IPS-18c (cell line): ENCODE data around the gene GPATCH8.
"Not testable (repeated sequence)": the region's sequence is repeated elsewhere in the genome, so short reads cannot be mapped to it uniquely, and the experiment has no call there.

Source experiments
- H3K4me3 ChIP-seq: 2 replicates; pipeline ENCODE4 v1.7.0; 2013; ENCODE audit warnings: low read depth, mild to moderate bottlenecking, low read length, moderate library complexity; ENCODE audit not compliant: insufficient read depth
- H3K9me3 ChIP-seq: one replicate; pipeline ENCODE4 v1.6.1; 2013; ENCODE audit warnings: mild to moderate bottlenecking, low read length, moderate library complexity; ENCODE audit not compliant: control insufficient read depth, insufficient read depth

GPATCH8 gene

DNA sequence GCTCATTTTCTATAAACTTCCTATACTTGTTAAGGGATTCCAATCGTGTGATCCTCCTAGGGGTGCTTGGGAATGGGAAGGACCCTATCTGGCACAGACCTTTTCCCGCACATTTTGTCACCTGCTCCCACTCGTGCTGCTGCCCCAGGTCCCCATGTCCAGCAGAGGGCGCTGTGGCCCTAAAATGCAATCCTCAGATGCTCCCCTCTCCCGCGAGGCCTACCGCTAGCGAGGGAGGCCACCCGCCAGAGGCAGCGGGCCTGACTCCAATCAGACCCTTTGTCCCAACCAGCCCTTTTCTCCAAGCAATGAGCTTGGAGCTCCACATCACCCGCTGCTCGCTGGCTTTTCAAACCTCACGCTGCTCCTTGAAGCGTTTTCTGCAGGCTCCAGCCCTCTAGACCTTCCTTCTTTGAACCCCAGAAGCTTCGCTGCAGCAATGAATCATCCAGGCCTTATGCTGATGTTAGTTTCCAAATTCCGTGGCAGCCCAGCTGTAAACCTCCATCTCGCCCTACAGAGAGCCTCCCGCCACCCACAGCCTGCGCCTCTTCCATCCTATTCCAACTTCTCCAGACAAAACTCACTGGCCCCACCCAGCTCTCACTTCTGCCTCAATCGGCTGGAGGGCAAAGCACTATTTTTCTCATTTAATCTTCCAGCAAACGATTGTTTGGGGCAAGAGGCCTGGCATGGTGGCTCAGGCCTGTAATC is 30.5 kb upstream of the GPATCH8 start:
- Histone ChIP-seq H3K4me3 (no peak overlapping the region), H3K9me3 (peaks cover 2% of the 10 kb centered on the region)

DNA sequence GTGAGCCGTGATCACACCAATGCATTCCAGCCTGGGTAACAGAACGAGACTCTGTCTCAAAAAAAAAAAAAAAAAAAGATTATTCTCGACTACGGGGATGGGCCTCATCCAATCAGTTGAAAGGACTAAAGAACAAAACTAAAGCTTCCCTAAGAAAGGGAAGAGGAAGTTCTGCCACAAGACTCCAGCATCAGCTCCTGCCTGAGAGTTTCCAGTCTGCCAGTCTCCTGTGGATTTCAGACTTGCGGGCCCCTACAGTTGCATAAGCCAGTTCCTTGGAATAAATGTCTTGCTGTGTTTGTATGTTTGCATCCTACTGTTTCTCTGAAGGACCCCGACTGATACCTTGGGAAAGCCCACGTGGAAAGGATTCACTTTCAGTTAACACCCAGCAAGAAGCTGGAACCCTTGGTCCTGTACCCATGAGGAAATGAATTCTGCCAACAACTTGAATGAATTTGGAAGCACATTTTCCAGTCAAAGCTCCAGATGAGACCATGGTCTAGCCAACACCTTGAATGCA is 27.8 kb upstream of the GPATCH8 start:
- peaks cover 6% of the 10 kb centered on the region for H3K9me3 ChIP-seq
- no peak overlapping the region for H3K4me3 ChIP-seq

DNA sequence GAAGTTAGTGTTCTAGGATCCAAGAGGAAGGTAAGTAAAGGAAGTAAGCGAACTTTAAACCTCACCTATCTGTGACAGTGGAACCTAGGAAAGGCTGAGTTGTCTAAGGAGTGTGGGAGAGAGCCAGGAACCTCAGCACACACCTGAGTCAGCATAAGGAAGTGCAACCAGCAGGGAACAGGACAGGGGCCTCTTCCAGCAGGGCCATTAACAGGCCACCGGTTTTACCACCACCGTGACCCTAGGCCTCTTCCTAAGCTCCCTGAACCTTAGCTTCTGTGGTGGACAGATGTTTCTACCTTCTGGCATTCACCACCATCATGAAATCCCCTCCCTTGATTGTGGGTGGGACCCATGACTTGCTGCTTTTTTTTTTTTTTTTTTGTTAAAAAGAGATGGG is 26.7 kb upstream of the GPATCH8 start:
- H3K9me3 ChIP-seq, result peaks cover 6% of the 10 kb centered on the region
- no peak overlapping the region for H3K4me3 ChIP-seq

DNA sequence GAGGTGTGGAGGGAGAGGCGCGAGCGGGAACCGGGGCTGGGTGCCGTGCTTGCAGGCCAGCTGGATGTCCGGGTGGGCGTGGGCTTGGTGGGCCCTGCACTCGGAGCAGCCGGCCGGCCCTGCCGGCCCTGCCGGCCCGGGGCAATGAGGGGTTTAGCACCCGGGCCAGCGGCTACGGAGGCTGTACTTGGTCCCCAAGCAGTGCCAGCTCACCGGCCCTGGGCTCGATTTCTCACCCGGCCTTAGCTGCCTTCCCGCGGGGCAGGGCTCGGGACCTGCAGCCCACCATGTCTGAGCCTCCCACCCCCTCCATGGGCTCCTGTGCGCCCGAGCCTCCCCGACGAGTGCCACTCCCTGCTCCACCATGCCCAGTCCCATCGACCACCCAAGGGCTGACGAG is 24.7 kb upstream of the GPATCH8 start:
- Histone ChIP-seq H3K4me3 (no peak overlapping the region), H3K9me3 (peaks cover 4% of the 10 kb centered on the region)

DNA sequence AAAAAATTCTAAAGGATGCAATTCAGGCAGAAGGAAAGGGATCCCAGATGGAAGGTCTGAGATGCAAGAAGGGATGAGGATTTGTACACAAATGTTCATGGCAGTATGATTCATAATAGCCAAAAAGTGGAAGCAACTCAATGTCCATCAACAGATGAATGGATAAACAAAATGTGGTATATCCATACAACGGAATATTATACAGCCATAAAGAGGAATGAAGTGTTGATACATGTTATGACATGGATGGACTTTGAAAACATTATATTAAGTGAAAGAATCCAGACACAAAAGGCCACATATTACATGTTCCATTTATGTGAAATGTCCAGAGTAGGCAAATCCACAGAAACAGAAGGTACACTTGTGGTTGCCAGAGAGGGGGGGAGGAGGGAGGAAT is 23.9 kb upstream of the GPATCH8 start:
- Histone ChIP-seq H3K4me3 (no peak overlapping the region), H3K9me3 (peaks cover 4% of the 10 kb centered on the region)

DNA sequence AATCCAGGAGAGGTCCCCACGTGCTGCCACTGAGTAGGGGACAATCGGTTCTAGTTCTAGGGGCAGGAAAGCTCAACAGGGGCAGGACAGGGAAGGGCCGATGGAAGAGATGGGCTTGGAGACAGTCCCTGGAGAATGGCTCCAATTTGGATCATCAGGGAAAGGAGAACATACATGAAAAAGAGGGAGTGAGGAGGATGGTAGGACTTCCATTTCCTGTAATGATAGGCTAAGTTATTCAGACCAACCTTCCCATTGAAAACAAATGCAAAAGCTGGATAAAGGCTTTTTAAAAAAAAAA is 20.4 kb upstream of the GPATCH8 start:
- no peak overlapping the region for H3K4me3 ChIP-seq
- H3K9me3 ChIP-seq, result peaks cover 4% of the 10 kb centered on the region

DNA sequence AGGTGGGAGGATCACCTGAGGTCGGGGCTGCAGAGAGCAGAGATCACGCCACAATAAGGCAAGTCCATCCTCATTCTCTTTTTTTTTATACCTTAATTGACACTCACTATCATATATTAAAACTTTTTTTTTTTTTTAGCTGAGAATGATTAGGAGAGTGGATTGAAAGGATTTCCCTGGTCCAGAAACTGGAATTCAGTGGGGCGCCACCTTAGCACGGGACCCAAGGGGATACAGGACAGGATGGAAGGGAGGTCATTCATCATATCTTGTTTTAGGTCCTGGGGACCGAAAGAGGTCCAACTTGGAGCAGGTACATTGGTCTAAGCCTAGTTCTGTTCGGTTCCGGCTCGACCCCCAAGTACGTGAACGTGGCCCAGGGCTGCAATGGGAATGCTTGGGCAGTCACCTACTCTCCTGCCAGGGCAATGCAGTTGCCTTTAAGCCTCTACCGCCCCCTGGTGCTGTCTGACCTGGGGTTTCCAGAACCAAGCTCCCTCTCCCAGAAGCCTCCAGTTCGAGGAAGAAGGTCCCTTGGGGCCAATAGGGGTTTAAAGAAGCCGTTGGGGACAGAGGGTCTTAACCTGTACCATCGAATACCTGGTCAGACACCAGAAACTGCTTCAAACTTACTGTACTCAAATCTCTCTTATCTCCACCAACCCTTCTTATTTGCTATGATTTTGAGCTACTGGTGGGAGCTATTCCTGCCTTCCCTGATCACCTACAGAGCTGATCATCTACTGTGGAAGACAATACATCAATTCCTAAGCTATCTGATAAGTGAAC is 19.9 kb upstream of the GPATCH8 start:
- Histone ChIP-seq H3K9me3 (peaks cover 4% of the 10 kb centered on the region), H3K4me3 (no peak overlapping the region)

DNA sequence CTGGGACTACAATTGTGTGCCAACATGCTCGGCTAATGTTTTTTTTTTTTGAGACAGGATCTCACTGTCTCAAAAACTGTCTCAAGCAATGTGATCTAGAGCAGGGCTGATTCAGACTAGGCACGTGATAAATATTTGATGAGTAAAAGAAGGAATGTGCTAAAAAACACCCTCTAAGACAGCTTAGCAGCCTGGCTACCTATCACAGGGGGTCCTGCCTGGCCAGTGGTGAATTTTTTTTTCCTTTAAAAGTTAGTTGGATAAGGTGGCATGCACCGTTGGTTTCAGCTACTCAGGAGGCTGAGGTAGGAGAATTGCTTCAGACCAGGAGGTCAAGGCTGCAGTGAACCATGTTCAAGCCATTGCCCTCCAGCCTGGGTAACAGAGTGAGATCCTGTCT is 14.8 kb upstream of the GPATCH8 start:
- Histone ChIP-seq H3K4me3 (no peak overlapping the region), H3K9me3 (no peaks in the 10 kb centered on the region)

DNA sequence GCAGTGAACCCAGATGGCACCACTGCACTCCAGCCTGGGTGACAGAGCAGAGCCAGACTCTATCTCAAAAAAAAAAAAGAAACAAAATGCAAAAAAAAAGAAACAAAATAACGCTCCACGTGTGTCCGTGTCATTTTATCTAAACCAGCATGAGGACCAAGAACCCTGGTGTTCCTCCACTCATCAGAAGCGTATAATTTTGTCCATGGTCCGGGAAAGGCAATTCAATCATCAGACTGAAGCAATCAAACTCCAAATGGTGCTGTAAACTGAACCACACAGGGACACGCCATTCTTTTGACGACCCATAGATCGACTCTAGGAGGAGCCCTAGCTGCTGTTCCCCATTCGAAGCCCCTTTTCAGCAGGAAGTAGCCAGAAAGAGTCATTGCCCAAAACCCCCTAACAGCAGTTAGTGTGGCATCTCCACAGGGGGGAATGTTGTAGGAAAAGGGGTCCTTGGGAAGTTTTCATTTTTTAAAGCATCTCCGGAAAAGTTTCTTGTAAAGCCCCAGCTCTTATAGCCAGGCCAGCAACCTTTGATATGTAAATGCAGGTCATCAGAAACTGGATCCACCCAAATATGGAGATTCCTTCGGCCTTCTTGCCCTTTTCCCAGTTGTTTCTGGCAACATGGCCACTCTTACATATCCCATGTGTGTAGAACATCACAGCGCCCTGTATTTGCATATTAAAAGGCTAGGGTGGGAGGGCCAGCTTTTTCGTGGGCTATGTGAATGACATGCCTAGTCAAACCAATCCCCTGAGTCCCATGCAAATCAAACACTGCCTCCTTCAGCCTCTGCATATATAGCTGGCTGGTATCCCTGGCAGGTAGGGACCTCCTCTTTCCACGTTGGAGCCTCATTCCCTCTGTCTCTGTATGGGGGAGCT is 8.3 kb upstream of the GPATCH8 start:
- not testable (repeated sequence) for H3K9me3 ChIP-seq
- peak overlapping the region; percentile 36; the same call in 1 of the 2 replicates for H3K4me3 ChIP-seq

DNA sequence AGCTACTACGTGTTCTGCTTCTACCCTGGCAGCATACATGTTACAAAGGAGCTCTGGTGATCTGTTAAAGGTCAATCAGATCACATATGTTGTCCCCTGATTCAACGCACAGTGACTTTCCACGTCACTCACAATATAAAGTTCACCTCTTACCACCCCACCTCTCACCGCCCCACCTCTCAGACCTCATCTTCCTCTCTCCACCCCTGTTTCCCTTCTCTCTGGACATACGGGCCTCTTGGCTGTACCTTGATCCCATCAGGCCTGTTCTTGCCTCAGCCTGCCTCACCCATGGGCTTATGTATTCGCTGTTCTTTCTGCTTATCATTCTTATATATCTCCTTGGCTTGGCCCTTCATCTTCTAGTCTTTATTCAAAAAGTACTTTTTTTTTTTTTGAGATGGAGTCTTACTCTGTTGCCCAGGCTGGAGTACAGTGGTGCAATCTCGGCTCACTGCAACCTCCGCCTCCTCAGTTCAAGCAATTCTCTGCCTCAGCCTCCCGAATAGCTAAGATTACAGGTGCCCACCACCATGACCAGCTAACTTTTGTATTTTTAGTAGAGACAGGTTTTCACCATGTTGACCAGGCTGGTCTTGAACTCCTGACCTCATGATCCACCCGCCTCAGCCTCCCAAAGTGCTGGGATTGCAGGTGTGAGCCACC is 3.9 kb upstream of the GPATCH8 start:
- H3K9me3 ChIP-seq, H3K4me3 ChIP-seq: not testable (repeated sequence)

DNA sequence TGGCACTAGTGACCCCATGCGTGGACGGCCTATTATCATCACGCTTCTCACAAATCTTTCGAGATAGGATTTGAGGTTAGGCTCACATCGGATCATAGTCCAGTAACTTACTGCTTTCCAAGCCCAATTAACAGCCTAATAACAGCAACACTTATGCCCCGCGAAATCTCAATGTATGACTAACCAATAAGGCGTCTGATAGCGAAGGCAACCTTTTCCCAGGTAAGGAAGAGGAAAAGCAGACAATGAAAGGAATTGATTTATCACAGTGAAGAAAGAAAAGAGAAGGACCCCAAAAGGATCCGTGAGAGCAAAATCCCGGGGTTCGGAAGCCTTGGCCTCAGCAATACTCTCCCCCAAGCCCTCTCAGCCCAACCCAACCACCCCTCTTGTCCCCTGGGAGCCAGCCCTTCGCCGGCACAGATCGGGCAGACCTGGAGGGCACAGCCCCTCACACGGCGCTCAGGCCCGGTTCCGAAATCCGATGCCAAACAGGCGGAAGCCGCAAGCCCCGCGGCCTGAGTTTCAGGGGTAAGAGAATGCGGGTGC is 534 bp downstream of the GPATCH8 start:
- Histone ChIP-seq H3K9me3 (no peaks in the 10 kb centered on the region), H3K4me3 (peak overlapping the region; percentile 90)

DNA sequence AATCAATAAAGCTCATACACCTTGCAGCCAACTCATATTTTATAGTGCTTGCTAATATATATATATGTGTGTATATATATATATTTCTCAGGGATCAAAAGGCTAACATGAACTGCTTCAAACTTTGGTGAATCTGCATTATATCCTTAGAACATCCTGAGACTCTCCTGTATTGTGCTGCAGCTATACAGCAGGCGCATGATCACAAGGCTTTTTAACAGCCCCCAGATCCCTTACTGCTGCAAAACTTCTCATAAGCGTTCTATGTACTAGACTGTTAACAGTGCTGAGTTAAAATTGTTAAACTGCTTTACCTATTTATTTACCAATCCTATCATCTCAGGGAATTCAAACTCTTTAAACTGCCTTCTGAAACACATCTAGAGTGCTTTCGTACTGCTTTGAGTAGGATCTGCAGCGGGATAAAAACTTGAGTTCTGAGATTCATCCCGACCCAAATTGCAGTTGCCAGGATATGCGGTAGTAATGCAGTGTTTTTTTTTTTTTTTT is 1.3 kb downstream of the GPATCH8 start:
- Histone ChIP-seq H3K9me3 (no peaks in the 10 kb centered on the region), H3K4me3 (peak overlapping the region; percentile 90)

DNA sequence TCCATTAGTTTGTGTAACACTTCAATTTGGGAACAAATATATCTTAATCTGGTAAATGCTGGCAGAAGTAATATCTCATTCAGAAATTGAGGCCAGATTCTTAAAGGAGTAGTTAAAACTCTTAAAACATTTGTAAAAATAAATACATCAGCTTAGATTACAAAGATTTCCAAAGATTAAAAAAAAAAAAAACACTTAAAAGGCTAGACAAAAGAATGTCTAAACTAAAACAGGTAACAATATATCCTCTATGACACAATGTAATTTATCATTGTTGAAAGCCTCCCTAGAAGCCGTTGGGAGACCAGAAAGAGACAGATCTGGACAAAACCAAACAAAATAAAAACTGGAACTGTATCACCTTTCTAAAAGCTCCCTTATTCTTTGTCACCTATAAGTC is 3.5 kb downstream of the GPATCH8 start:
- H3K4me3 ChIP-seq, result no peak overlapping the region
- H3K9me3 ChIP-seq, result no peaks in the 10 kb centered on the region

DNA sequence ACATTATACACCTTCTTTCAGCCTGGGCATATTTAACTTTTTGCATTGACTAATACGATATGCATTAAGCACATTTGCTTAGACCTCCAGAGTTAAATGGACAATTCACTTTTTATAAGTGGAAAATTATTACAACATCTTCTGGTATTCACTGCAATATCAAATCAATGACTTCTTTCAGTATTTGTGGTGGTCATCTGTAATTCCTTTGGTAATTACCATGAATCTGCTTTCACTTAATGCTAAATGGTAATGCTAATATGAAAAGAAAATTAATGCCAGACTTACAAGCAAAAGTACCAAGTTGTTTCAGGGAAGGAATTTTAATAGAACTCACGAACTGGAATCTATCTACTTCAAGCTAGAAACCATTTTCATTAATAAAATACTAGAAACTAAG is 6.4 kb downstream of the GPATCH8 start:
- Histone ChIP-seq H3K4me3 (no peak overlapping the region), H3K9me3 (no peaks in the 10 kb centered on the region)

DNA sequence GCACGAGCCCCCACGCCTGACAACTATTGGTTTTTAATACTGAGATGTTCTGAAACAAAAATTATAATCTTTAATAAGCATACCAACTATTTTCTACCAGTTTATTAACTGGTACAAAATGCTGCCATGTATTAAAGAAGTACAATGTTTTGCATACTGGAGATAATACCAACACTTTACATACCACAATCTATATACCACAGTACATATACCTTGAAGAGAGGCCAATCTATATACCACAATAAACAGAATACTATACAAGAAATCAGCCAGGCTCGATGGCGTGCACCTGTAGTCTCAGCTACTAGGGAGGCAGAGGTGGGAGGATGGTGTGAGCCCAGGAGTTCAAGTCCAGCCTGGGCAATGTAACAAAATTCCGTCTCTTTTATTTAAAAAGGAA is 9.9 kb downstream of the GPATCH8 start:
- H3K9me3 ChIP-seq, result no peaks in the 10 kb centered on the region
- H3K4me3 ChIP-seq, result no peak overlapping the region

DNA sequence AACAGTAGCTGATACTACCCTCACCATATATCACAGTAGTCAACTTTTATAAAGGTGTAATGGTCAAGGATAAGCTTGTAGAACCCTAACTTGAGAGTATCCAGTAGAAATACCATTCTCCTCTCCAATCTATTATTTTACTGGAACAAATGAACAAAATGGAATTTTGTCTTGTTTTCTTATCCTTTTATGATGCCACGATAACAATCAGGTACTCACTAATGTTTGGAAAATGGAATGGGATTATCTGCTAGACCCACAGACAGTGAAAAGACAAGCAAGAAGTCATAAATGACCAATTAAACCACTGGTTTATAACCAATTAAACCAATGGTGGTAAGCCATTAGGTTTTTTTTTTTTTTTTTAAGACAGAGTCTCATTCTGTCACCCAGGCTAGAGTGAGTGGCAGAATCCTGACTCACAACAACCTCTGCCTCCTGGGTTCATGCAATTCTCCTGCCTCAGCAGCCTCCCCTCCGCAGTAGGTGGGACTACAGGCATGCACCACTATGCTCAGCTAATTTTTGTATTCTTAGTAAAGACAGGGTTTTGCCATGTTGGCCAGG is 10.4 kb downstream of the GPATCH8 start:
- H3K9me3 ChIP-seq, result no peaks in the 10 kb centered on the region
- no peak overlapping the region for H3K4me3 ChIP-seq
